LNCAP (cell line): Measurements from ENCODE around the gene SPATA33.

Experiments
- TF ChIP-seq, protein P1 (sequence below): fragments of 450-650 bp; IDR thresholded peaks from 2 replicates; pipeline ENCODE4 v1.5.1; 2017; ENCODE audit warnings: mild to moderate bottlenecking

The SPATA33 gene

DNA sequence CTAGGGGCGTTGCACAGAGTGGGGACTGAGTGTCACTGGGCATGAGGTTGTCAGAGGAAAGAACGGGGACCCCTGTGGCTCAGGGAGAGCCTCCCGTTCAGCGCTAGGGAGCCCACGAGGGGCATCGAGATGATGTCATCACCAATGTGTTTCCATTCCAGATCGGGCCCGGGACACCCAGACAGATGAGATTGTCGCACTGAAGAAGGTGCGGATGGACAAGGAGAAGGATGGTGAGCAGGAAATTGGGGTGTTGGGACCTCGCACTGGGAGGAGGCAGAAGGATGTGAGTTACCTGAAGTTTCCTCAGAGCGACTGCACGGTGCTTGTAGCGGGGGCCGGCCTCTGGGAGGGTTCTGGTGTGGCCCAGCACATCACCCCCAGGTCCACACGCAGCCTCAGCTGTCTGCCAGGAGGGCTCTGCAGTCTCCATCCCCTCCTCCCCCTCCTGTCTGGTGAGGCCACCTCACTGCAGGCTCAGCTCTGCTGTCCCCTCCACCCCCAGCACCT lies 32.8 kb downstream of the SPATA33 start:
- TF ChIP-seq, protein P1, sequence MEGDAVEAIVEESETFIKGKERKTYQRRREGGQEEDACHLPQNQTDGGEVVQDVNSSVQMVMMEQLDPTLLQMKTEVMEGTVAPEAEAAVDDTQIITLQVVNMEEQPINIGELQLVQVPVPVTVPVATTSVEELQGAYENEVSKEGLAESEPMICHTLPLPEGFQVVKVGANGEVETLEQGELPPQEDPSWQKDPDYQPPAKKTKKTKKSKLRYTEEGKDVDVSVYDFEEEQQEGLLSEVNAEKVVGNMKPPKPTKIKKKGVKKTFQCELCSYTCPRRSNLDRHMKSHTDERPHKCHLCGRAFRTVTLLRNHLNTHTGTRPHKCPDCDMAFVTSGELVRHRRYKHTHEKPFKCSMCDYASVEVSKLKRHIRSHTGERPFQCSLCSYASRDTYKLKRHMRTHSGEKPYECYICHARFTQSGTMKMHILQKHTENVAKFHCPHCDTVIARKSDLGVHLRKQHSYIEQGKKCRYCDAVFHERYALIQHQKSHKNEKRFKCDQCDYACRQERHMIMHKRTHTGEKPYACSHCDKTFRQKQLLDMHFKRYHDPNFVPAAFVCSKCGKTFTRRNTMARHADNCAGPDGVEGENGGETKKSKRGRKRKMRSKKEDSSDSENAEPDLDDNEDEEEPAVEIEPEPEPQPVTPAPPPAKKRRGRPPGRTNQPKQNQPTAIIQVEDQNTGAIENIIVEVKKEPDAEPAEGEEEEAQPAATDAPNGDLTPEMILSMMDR: no peak

GRCh38 chr16:89691231-89691985 lies 33.8 kb downstream of the SPATA33 start:
- TF ChIP-seq, protein P1: no peak

DNA sequence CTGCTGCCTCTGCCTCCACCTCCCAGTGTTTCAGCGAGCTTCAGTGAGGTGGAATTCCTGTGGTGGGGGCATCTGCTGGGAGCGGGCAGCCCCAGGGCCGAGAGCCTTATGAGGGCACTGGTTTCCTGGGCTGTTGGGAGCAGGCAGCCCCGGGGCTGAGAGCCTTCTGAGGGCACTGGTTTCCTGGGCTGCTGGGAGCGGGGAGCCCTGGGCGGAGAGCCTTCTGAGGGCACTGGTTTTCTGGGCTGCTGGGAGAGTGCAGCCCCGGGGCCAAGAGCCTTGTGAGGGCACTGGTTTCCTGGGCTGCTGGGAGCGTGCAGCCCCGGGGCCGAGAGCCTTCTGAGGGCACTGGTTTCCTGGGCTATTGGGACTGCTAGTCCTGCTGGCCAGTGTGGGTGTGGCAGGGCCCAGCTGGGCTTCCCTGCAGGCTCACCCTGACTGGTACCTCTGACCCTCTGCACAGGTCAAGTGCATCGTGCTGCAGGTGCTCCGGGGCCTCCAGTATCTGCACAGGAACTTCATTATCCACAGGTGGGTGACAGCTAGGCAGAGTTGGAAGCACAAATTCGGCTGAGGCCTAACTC lies 34.4 kb downstream of the SPATA33 start:
- TF ChIP-seq, protein P1: no peak

- TF ChIP-seq, protein P1: no peak
Observed at GRCh38 chr16:89693289-89693731, 35.7 kb downstream of the SPATA33 start.

DNA sequence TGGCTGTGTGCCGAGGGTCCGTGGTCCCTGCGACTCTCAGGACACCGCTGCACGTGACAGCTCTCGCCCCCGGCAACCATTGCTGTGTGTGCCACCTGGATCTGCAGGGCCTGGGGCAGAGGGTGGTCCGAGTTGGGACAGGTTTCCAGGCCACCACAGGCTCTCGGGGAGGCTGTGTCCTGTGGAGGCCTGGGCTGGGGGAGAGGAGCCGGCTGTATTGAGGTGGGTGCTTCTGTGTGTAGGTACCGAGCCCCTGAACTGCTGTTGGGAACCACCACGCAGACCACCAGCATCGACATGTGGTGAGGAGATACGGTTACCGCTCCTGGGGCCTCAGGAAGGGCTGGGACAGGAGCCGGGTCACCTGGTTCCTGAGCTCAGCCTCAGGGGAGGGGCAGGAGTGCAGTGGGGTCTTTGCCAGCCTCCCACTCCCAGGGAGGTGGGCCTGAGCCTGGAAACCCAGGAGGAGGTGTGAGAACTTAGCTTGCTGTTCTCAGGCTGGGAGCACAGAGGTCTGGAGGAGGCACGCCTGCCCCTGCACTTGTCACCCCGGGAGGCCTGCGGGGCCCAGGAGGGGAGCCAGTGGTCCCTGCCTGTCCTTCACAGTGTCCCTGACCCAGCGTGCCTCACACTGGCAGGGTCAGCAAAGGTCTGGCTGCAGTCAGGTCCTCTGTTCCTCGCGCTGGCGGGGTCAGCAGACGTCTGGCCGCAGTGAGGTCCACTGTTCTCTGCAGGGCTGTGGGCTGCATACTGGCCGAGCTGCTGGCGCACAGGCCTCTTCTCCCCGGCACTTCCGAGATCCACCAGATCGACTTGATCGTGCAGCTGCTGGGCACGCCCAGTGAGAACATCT lies 36.5 kb downstream of the SPATA33 start:
- TF ChIP-seq, protein P1: no peak

- TF ChIP-seq, protein P1: no peak
Observed at GRCh38 chr16:89695086-89695874, 37.6 kb downstream of the SPATA33 start.
